Psoas muscle (tissue), 8 donors: ENCODE measurements around the gene EPM2A. TPM values are rescaled to one million over a fixed set of nuclear protein-coding genes. Genes with fewer than 3 reads are reported as not detected.

ENCODE experiments used
- ATAC-seq, 4 donors: fragments of 200-7000 bp; cut with Tn5 transposase; one replicate each; pipeline ENCODE4 v1.9.1; 2020; ENCODE audit warnings: moderate library complexity in 3 of 4, mild to moderate bottlenecking in 2 of 4
- DNase-seq, 2 donors: peaks; one replicate each; pipeline ENCODE4 v3.0.0-alpha.2; 2020
- H3K27ac ChIP-seq: fragments of 200-600 bp; one replicate; pipeline ENCODE4 v1.8.0; 2022
- H3K27me3 ChIP-seq, 3 donors: fragments of 200-600 bp in 1 of 3; one replicate each; pipeline versions ENCODE4 v1.6.1 to v1.8.0; 2013 to 2022; ENCODE audit warnings: low read length in 2 of 3, mild to moderate bottlenecking in 2 of 3, moderate library complexity in 1 of 3; ENCODE audit not compliant: insufficient read depth in 3 of 3
- H3K36me3 ChIP-seq, 2 donors: fragments of 200-600 bp in 1 of 2; one replicate each; pipeline versions ENCODE4 v1.6.1 to v1.8.0; 2013 to 2022; ENCODE audit warnings: low read depth in 1 of 2, mild to moderate bottlenecking in 1 of 2, moderate library complexity in 1 of 2; ENCODE audit not compliant: insufficient read depth in 1 of 2
- H3K4me1 ChIP-seq: fragments of 200-600 bp; one replicate; pipeline ENCODE4 v1.8.0; 2022
- H3K4me3 ChIP-seq: fragments of 200-600 bp; one replicate; pipeline ENCODE4 v1.8.0; 2022; ENCODE audit warnings: mild to moderate bottlenecking
- H3K9me3 ChIP-seq: fragments of 200-600 bp; one replicate; pipeline ENCODE4 v1.8.0; 2022
- WGBS, 3 donors: extraction: QIAGEN DNeasy Blood & Tissue Kit; methylation state at CpG; one replicate each; pipeline versions ENCODE4 v1.1.6 to v1.1.7; 2013; 5-methylcytosine and 5-hydroxymethylcytosine counted together
- intact Hi-C, 2 donors: fragments of 100-400 bp; cut with DNase I; formaldehyde crosslinking; loops; one replicate each; pipeline versions ENCODE4 v1.11.0 to v1.14.2; 2022
- polyA plus RNA-seq, 3 donors: library from polyadenylated mRNA; stranded (reverse); fragments of 200-250 nt; gene quantifications; one replicate each; pipeline ENCODE4 v1.2.3, GENCODE V29; 2013
- total RNA-seq, 4 donors: library from RNA; stranded (reverse); fragmentation: NEBNext Ultra II Directional in 2 of 4; extraction: Animal tissue kit (Norgen Biotek cat#: 25700) in 2 of 4; gene quantifications; one replicate each; pipeline versions ENCODE4 v1.2.1 to v1.2.4, GENCODE V29; 2021 to 2023
- TF ChIP-seq, protein P1 (sequence below): fragments of 200-600 bp; IDR thresholded peaks from one replicate; pipeline ENCODE4 v1.8.0; 2022; ENCODE audit warnings: antibody characterized with exemption
- donor health status: healthy with polysubstance abuse.
- donor health status: DM: no; HTN: no; CAD: no; lungs with moderate emphysema.
- donor health status: Bipolar disorder and iron deficiency.
- donor health status: healthy.
- donor health status: DM: yes; HTN: yes; CAD: no.
- donor health status: DM: no; HTN: no; CAD: no.
- donor health status: DM: no; HTN: no; CAD: no.
- donor health status: DM: yes; HTN: yes; CAD: no.

Gene EPM2A
- total and polyA plus RNA-seq, 7 donors, result 30.1 to 88.4 (median 67.6) TPM

DNA sequence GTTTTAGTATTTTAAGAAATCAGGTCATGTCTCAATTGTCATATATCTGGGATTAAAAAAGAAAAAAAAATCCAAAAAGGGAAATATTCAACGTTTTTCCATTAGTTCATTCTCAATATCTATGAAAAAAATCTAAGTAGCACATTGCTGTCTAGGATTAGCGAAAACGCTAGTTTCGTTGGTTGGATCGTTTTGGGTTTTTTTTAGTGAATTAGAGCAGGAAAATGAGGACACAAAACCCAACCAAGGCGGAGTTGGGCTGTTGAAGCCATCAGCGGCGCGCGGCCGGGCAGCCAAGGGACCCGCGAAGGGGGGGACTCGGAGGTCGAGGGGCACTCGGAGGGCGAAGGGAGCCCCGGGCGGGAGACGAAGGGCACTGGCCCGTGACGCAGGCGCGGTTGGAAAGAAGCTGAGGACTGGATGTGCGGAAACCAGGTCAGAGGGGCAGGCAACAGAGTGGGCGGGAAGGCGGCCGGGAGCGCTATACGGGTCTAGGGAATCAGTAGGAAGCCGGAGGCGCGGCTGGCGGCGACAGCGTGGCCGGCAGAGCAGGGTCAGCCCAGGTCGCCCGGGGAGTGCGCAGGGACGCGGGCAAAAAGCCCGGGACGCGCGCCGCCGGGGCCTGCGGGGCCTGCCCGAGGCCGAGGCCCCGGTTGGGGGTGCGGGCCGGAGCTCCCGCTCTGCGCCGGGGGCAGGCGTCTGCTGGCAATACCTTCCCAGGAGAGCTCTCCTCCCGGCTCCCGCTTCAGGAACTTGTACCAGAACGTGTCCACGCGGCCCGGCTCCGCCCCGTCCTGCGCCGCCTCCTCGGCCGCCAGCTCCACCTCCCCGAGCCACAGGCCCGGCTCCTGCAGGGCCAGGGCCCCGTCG, 599 bp downstream of the EPM2A start:
- Histone ChIP-seq H3K36me3 (no peaks in the 10 kb centered on the region), H3K4me1 (peaks cover 30% of the 10 kb centered on the region), H3K27ac (peak overlapping the region; percentile 98), H3K9me3 (no peaks in the 10 kb centered on the region), H3K27me3 (no peaks in the 10 kb centered on the region), H3K4me3 (peak overlapping the region; percentile 77)
- ATAC-seq (peak; percentile 82 to 87 (median 84)), DNase-seq (peak; percentile 89 to 93)
- WGBS, 3 donors, result 0% methylated on average over 36 to 74 of the region's 74 CpGs
- TF ChIP-seq, protein P1, sequence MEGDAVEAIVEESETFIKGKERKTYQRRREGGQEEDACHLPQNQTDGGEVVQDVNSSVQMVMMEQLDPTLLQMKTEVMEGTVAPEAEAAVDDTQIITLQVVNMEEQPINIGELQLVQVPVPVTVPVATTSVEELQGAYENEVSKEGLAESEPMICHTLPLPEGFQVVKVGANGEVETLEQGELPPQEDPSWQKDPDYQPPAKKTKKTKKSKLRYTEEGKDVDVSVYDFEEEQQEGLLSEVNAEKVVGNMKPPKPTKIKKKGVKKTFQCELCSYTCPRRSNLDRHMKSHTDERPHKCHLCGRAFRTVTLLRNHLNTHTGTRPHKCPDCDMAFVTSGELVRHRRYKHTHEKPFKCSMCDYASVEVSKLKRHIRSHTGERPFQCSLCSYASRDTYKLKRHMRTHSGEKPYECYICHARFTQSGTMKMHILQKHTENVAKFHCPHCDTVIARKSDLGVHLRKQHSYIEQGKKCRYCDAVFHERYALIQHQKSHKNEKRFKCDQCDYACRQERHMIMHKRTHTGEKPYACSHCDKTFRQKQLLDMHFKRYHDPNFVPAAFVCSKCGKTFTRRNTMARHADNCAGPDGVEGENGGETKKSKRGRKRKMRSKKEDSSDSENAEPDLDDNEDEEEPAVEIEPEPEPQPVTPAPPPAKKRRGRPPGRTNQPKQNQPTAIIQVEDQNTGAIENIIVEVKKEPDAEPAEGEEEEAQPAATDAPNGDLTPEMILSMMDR, result no peak
- intact Hi-C loops, result loop anchor here (2.0 to 10.0 kb wide), 6 partner anchors 50 to 1890 kb away; partner anchors contain the start of genes FBXO30 (in 1 of the 2) and LTV1 (in 1 of the 2)

DNA sequence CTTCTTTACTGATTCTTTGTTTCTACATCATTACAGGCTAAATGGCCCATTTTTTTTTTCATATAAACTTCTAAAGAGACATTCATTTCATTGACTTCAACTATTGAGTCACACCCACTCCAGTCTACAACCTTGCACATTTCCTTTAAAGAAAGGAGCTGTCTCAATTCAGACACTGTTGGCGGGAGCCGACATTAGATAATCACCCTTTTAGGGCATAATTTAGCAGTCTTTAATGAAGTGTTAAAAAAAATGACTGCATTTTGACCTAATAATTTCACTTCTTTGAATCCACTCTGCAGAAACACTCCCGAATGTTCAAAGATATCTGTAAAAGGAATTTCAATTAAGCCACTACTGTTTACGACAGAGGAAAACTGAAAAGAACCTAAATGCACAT, 1.5 kb downstream of the EPM2A start:
- H3K27me3 ChIP-seq, result no peaks in the 10 kb centered on the region
- no peak for DNase-seq
- no peak for ATAC-seq
- H3K9me3 ChIP-seq, result no peaks in the 10 kb centered on the region
- H3K4me3 ChIP-seq, result peak overlapping the region; percentile 77
- H3K4me1 ChIP-seq, result peaks cover 30% of the 10 kb centered on the region
- TF ChIP-seq, protein P1, result no peak
- H3K36me3 ChIP-seq, result no peaks in the 10 kb centered on the region
- H3K27ac ChIP-seq, result peak overlapping the region; percentile 98
- 22 to 38% (median 24%) methylated on average over 4 of the region's 4 CpGs for WGBS, 3 donors
- intact Hi-C loops, result loop anchor here (2.0 to 10.0 kb wide), 4 partner anchors 51 to 1889 kb away; partner anchors contain the start of genes FBXO30 (in 1 of the 2) and LTV1 (in 1 of the 2)

GRCh38 chr6:145733207-145733606, 2.1 kb downstream of the EPM2A start:
- TF ChIP-seq, protein P1, result no peak
- no peak for ATAC-seq
- H3K4me1 ChIP-seq, result peaks cover 30% of the 10 kb centered on the region
- H3K9me3 ChIP-seq, result no peaks in the 10 kb centered on the region
- WGBS, 3 donors, result 47 to 64% (median 59%) methylated on average over 1 of the region's 1 CpG
- H3K27me3 ChIP-seq, result no peaks in the 10 kb centered on the region
- intact Hi-C loops, result loop anchor here (5.0 to 10.0 kb wide), 3 partner anchors 52 to 1888 kb away; partner anchors contain the start of gene LTV1 (in 1 of the 2)
- peak overlapping the region; percentile 77 for H3K4me3 ChIP-seq
- no peak overlapping the region for H3K27ac ChIP-seq
- no peak for DNase-seq
- H3K36me3 ChIP-seq, result no peaks in the 10 kb centered on the region

- TF ChIP-seq, protein P1, result no peak
- Histone ChIP-seq H3K4me1 (peaks cover 25% of the 10 kb centered on the region), H3K36me3 (no peaks in the 10 kb centered on the region), H3K4me3 (no peak overlapping the region), H3K27me3 (no peaks in the 10 kb centered on the region), H3K9me3 (no peaks in the 10 kb centered on the region), H3K27ac (no peak overlapping the region)
- 74 to 88% (median 75%) methylated on average over 1 of the region's 1 CpG for WGBS, 3 donors
- DNase-seq, result no peak
- intact Hi-C loops, result loop anchor here (5.0 to 10.0 kb wide), 3 partner anchors 53 to 1887 kb away; partner anchors contain the start of gene LTV1 (in 1 of the 2)
- no peak for ATAC-seq
Observed at GRCh38 chr6:145731447-145731846, 3.9 kb downstream of the EPM2A start.
